ENCODE results near the gene CATSPER4. TPM values are rescaled to one million over a fixed set of nuclear protein-coding genes. Genes with fewer than 3 reads are reported as not detected.

CATSPER4 gene
- total and polyA plus RNA-seq, 2 of the 13 experiments (the other 11 are each of a cell fraction or from before 2014, with no cell fraction given) = not detected

DNA sequence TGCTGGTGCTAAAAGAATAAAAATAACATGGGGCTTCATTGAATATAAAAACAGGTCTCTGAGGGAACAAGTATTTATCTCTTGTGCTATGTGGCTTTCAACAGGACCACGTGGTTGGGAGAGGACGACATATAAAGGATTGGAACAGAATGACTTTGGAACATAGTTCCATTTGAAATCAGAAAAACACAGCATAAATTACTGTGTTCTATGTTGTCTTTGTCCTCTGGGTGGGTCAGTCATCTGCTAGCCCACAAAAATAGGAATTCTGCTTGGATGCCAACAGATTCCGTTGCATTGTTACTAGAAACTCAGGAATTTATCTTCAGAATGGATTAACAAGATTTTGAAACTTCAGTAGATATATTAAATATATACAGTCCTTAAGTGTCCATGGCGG lies 49.5 kb downstream of the CATSPER4 start:
- ChIA-PET CTCF (ENCODE audit: low intra/inter-chr PET ratio, low total read pairs) (no interaction called here), POLR2A (no interaction called here)
- 96% methylated on average over 4 of the region's 4 CpGs for WGBS (ENCODE audit: low lambda C conversion rate)
- no peaks in the 10 kb centered on the region; a peak in 1 of 5 replicates for H3K27me3 ChIP-seq (ENCODE audit: control insufficient read depth in 1 of 2, insufficient read depth in 2 of 2, low read length in 2 of 2)
- H3K4me3 ChIP-seq (replicated peaks in 1 of 3; ENCODE audit: insufficient read depth in 1 of 3, low read depth in 2 of 3, low read length in 3 of 3) = no peak overlapping the region
- no peak overlapping the region for H3K27ac ChIP-seq (ENCODE audit: extremely low read length, insufficient read depth, low read length)
- H3K4me1 ChIP-seq (ENCODE audit: insufficient read depth, low read length) = peaks cover 46% of the 10 kb centered on the region
- H4K20me1 ChIP-seq (ENCODE audit: insufficient read depth, low read length) = no peaks in the 10 kb centered on the region
- no peak for DNase-seq (ENCODE audit: low spot score)
- H2AFZ ChIP-seq (ENCODE audit: low read length) = no peak overlapping the region
- peaks cover 61% of the 10 kb centered on the region for H3K79me2 ChIP-seq (ENCODE audit: insufficient read depth, low read length)
- no peak overlapping the region for H3K4me2 ChIP-seq (ENCODE audit: low read depth, low read length)
- FAIRE-seq = no peak
- H3K36me3 ChIP-seq (replicated peaks in 1 of 2; ENCODE audit: control insufficient read depth in 1 of 2, insufficient read depth in 2 of 2, low read length in 2 of 2) = peaks cover 5 to 21% of the 10 kb centered on the region in 2 experiments; a peak in 4 of 5 replicates
- BruUV-seq (replicated peaks) = no TSS peak
- intact Hi-C loops (cut with micrococcal nuclease; ENCODE audit: unreplicated experiment) (no loop called here), in situ Hi-C loops (cut with HindIII; ENCODE audit: extremely low pct_ligation_motif_present, low pct_unique_long_range_greater_than_20kb) (no loop called here)
- ATAC-seq = no peak
- TF ChIP-seq CCAR2 (optimal IDR thresholded peaks at IDR 0.05; ENCODE audit: low read depth, low read length) (no peak), BORCS8-MEF2B (CRISPR knock-in tag; IDR thresholded peaks at IDR 0.05) (no peak), ZNF788 (CRISPR knock-in tag; IDR thresholded peaks at IDR 0.05; ENCODE audit: borderline replicate concordance) (no peak), ZSCAN30 (CRISPR knock-in tag; IDR thresholded peaks at IDR 0.05) (no peak), ZNF713 (CRISPR knock-in tag; IDR thresholded peaks at IDR 0.05) (no peak), SATB2 (CRISPR knock-in tag; IDR thresholded peaks at IDR 0.05) (no peak), ZNF317 (CRISPR knock-in tag; IDR thresholded peaks at IDR 0.05) (no peak), DPF2 (CRISPR knock-in tag; IDR thresholded peaks at IDR 0.05; ENCODE audit: borderline replicate concordance, low read depth) (no peak), ZNF44 (CRISPR knock-in tag; IDR thresholded peaks at IDR 0.05) (no peak), IKZF1 (IDR thresholded peaks at IDR 0.05) (no peak), CEBPG (CRISPR knock-in tag; IDR thresholded peaks at IDR 0.05) (no peak), ZNF670 (CRISPR knock-in tag; IDR thresholded peaks at IDR 0.05; ENCODE audit: borderline replicate concordance) (no peak)
- TF ChIP-seq, protein P1, sequence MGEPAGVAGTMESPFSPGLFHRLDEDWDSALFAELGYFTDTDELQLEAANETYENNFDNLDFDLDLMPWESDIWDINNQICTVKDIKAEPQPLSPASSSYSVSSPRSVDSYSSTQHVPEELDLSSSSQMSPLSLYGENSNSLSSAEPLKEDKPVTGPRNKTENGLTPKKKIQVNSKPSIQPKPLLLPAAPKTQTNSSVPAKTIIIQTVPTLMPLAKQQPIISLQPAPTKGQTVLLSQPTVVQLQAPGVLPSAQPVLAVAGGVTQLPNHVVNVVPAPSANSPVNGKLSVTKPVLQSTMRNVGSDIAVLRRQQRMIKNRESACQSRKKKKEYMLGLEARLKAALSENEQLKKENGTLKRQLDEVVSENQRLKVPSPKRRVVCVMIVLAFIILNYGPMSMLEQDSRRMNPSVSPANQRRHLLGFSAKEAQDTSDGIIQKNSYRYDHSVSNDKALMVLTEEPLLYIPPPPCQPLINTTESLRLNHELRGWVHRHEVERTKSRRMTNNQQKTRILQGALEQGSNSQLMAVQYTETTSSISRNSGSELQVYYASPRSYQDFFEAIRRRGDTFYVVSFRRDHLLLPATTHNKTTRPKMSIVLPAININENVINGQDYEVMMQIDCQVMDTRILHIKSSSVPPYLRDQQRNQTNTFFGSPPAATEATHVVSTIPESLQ (CRISPR knock-in tag; conservative IDR thresholded peaks at IDR 0.05) = no peak
- no peak overlapping the region for H3K9ac ChIP-seq (ENCODE audit: insufficient read depth, low read depth, low read length)
- H3K9me3 ChIP-seq (ENCODE audit: low read length) = no peaks in the 10 kb centered on the region

Other genes starting within 250 kb of the CATSPER4 start
- gene PAFAH2, start 192.5 kb upstream of the CATSPER4 start, total RNA-seq (2016; rRNA removed; fragmentation: Illumina TruSeq; extraction: Trizol) = 6.9 and 9.2 TPM in 2 replicates
- 9.3 and 9.4 TPM in 2 replicates for gene PAFAH2, start 192.5 kb upstream of the CATSPER4 start, polyA plus RNA-seq (2011; rRNA removed)
- 0.28 and 0.35 TPM in 2 replicates for gene EXTL1, start 168.8 kb upstream of the CATSPER4 start, total RNA-seq (2016; rRNA removed; fragmentation: Illumina TruSeq; extraction: Trizol)
- gene EXTL1, start 168.8 kb upstream of the CATSPER4 start, polyA plus RNA-seq (2011; rRNA removed) = 1.0 and 1.5 TPM in 2 replicates
- gene SLC30A2, start 144.5 kb upstream of the CATSPER4 start, total RNA-seq (2016; rRNA removed; fragmentation: Illumina TruSeq; extraction: Trizol) = not detected in 2 replicates
- not detected in 2 replicates for gene SLC30A2, start 144.5 kb upstream of the CATSPER4 start, polyA plus RNA-seq (2011; rRNA removed)
- gene TRIM63, start 123.0 kb upstream of the CATSPER4 start, total RNA-seq (2016; rRNA removed; fragmentation: Illumina TruSeq; extraction: Trizol) = not detected in 2 replicates
- gene TRIM63, start 123.0 kb upstream of the CATSPER4 start, polyA plus RNA-seq (2011; rRNA removed) = not detected in 2 replicates
- 4.6 and 5.8 TPM in 2 replicates for gene PDIK1L, start 78.8 kb upstream of the CATSPER4 start, total RNA-seq (2016; rRNA removed; fragmentation: Illumina TruSeq; extraction: Trizol)
- gene PDIK1L, start 78.8 kb upstream of the CATSPER4 start, polyA plus RNA-seq (2011; rRNA removed) = 1.2 and 1.9 TPM in 2 replicates
- gene FAM110D, start 31.5 kb upstream of the CATSPER4 start, total RNA-seq (2016; rRNA removed; fragmentation: Illumina TruSeq; extraction: Trizol) = not detected in 2 replicates
- gene FAM110D, start 31.5 kb upstream of the CATSPER4 start, polyA plus RNA-seq (2011; rRNA removed) = not detected in 2 replicates
- gene C1orf232, start 21.6 kb upstream of the CATSPER4 start, total RNA-seq (2016; rRNA removed; fragmentation: Illumina TruSeq; extraction: Trizol) = not detected in 2 replicates
- gene C1orf232, start 21.6 kb upstream of the CATSPER4 start, polyA plus RNA-seq (2011; rRNA removed) = not detected in 2 replicates
- 55.8 and 59.3 TPM in 2 replicates for gene ZNF593, start 20.7 kb upstream of the CATSPER4 start, total RNA-seq (2016; rRNA removed; fragmentation: Illumina TruSeq; extraction: Trizol)
- 37.3 and 43.0 TPM in 2 replicates for gene ZNF593, start 20.7 kb upstream of the CATSPER4 start, polyA plus RNA-seq (2011; rRNA removed)
- not detected in 2 replicates for gene ZNF593OS, start 18.8 kb upstream of the CATSPER4 start, total RNA-seq (2016; rRNA removed; fragmentation: Illumina TruSeq; extraction: Trizol)
- gene ZNF593OS, start 18.8 kb upstream of the CATSPER4 start, polyA plus RNA-seq (2011; rRNA removed) = not detected in 2 replicates
- 1.5 and 3.4 TPM in 2 replicates for gene CNKSR1, start 13.1 kb upstream of the CATSPER4 start, total RNA-seq (2016; rRNA removed; fragmentation: Illumina TruSeq; extraction: Trizol)
- 8.9 and 9.7 TPM in 2 replicates for gene CNKSR1, start 13.1 kb upstream of the CATSPER4 start, polyA plus RNA-seq (2011; rRNA removed)
- gene CEP85, start 43.6 kb downstream of the CATSPER4 start, total RNA-seq (2016; rRNA removed; fragmentation: Illumina TruSeq; extraction: Trizol) = 22.4 and 26.7 TPM in 2 replicates
- 16.1 and 16.9 TPM in 2 replicates for gene CEP85, start 43.6 kb downstream of the CATSPER4 start, polyA plus RNA-seq (2011; rRNA removed)
- gene SH3BGRL3, start 89.5 kb downstream of the CATSPER4 start, total RNA-seq (2016; rRNA removed; fragmentation: Illumina TruSeq; extraction: Trizol) = 12.2 and 13.4 TPM in 2 replicates
- gene SH3BGRL3, start 89.5 kb downstream of the CATSPER4 start, polyA plus RNA-seq (2011; rRNA removed) = 11.4 and 11.5 TPM in 2 replicates
- 3.2 and 9.3 TPM in 2 replicates for gene UBXN11, start 116.0 kb downstream of the CATSPER4 start, total RNA-seq (2016; rRNA removed; fragmentation: Illumina TruSeq; extraction: Trizol)
- 10.3 and 10.4 TPM in 2 replicates for gene UBXN11, start 116.0 kb downstream of the CATSPER4 start, polyA plus RNA-seq (2011; rRNA removed)
- gene CD52, start 127.4 kb downstream of the CATSPER4 start, total RNA-seq (2016; rRNA removed; fragmentation: Illumina TruSeq; extraction: Trizol) = not detected in 2 replicates
- 0.32 and 0.93 TPM in 2 replicates for gene CD52, start 127.4 kb downstream of the CATSPER4 start, polyA plus RNA-seq (2011; rRNA removed)
- gene CRYBG2, start 163.5 kb downstream of the CATSPER4 start, total RNA-seq (2016; rRNA removed; fragmentation: Illumina TruSeq; extraction: Trizol) = 0.39 and 1.3 TPM in 2 replicates
- 2.9 and 4.7 TPM in 2 replicates for gene CRYBG2, start 163.5 kb downstream of the CATSPER4 start, polyA plus RNA-seq (2011; rRNA removed)
- not detected in 2 replicates for gene ZNF683, start 182.1 kb downstream of the CATSPER4 start, total RNA-seq (2016; rRNA removed; fragmentation: Illumina TruSeq; extraction: Trizol)
- gene ZNF683, start 182.1 kb downstream of the CATSPER4 start, polyA plus RNA-seq (2011; rRNA removed) = not detected in 2 replicates
- gene LIN28A, start 220.2 kb downstream of the CATSPER4 start, total RNA-seq (2016; rRNA removed; fragmentation: Illumina TruSeq; extraction: Trizol) = 0.04 TPM in 1 of 2 replicates, not detected in the other
- 0.01 TPM in 1 of 2 replicates, not detected in the other for gene LIN28A, start 220.2 kb downstream of the CATSPER4 start, polyA plus RNA-seq (2011; rRNA removed)
- 26.5 and 28.3 TPM in 2 replicates for gene DHDDS, start 241.7 kb downstream of the CATSPER4 start, total RNA-seq (2016; rRNA removed; fragmentation: Illumina TruSeq; extraction: Trizol)
- gene DHDDS, start 241.7 kb downstream of the CATSPER4 start, polyA plus RNA-seq (2011; rRNA removed) = 18.3 and 18.9 TPM in 2 replicates